Measurements from ENCODE around the gene GLT8D2. TPM values are rescaled to one million over a fixed set of nuclear protein-coding genes. Genes with fewer than 3 reads are reported as not detected.

GLT8D2 gene
- total RNA-seq, 4 donors from 2014 or later, result 0.61 to 4.8 (median 2.7) TPM; not detected in 1

GRCh38 chr12:103944964-103945363 lies 105.0 kb downstream of the GLT8D2 start:
- H3K4me1 ChIP-seq, result no peaks in the 10 kb centered on the region
- no peak for DNase-seq
- H3K27ac ChIP-seq, result no peak overlapping the region
- H3K36me3 ChIP-seq, result peaks cover 28 to 100% (median 83%) of the 10 kb centered on the region in 3 donors
- H3K9me3 ChIP-seq, result no peaks in the 10 kb centered on the region
- intact Hi-C loops (cut with DNase I), result no loop called here
- no peak overlapping the region for H3K4me3 ChIP-seq
- no peaks in the 10 kb centered on the region for H3K27me3 ChIP-seq
- 84 to 98% methylated on average over 3 of the region's 3 CpGs for WGBS, 2 donors
- TF ChIP-seq POLR2A (IDR thresholded peaks at IDR 0.05), result no peak
- TF ChIP-seq CTCF (IDR thresholded peaks at IDR 0.05), result no peak

Other genes starting within 250 kb of the GLT8D2 start
- 10 to 100 TPM in 1 of 4 donors, 1 to 10 TPM in 3; 4.7 to 32.2 (median 5.8) TPM for gene NT5DC3, start 209.0 kb downstream of the GLT8D2 start, total RNA-seq
- 100 to 1,000 TPM; 206 to 319 (median 209) TPM for gene HSP90B1, start 119.8 kb downstream of the GLT8D2 start, total RNA-seq
- gene TDG, start 84.3 kb downstream of the GLT8D2 start, total RNA-seq, result 10 to 100 TPM; 19.4 to 42.8 (median 24.9) TPM
- 10 to 100 TPM; 10.1 to 17.7 (median 14.7) TPM for gene HCFC2, start 14.3 kb upstream of the GLT8D2 start, total RNA-seq
- 10 to 100 TPM in 3 of 4 donors, 1 to 10 TPM in 1; 8.1 to 31.5 (median 12.9) TPM for gene NFYB, start 88.0 kb upstream of the GLT8D2 start, total RNA-seq
- 100 to 1,000 TPM in 2 of 4 donors, 10 to 100 TPM in 2; 40.6 to 125 (median 82.0) TPM for gene TXNRD1, start 165.6 kb upstream of the GLT8D2 start, total RNA-seq

All from esophagus squamous epithelium (tissue), 5 donors.